A549 (cell line): ENCODE measurements around the gene RFWD3. TPM values are rescaled to one million over a fixed set of nuclear protein-coding genes. Genes with fewer than 3 reads are reported as not detected.
A peak's percentile ranks its signal among the peaks of the same experiment; 100 is the strongest.

Experiments
- ATAC-seq, 2 experiments: fragments of 200-7000 bp in 1 of 2; fragments of >200 bp in 1 of 2; cut with Nextera tagmentation in 1 of 2; cut with Tn5 transposase in 1 of 2; 3 replicates each; pipeline versions ENCODE4 v1.8.0 to v1.9.1; 2018 to 2020; ENCODE audit warnings: mild to moderate bottlenecking in 1 of 2, moderate library complexity in 1 of 2
- CTCF ChIA-PET: fragments of 300-600 bp; sonication (Branson Sonifier 250); formaldehyde crosslinking; extraction: SDS; loops from one replicate; lab custom pipeline; 2021; ENCODE audit warnings: antibody characterized with exemption, inconsistent platforms; lab: Yijun Ruan, JAX
- POLR2A ChIA-PET: fragments of 350-600 bp; formaldehyde crosslinking; extraction: SDS; loops from one replicate; lab custom pipeline; 2021; ENCODE audit warnings: antibody characterized with exemption, inconsistent platforms; lab: Yijun Ruan, JAX
- DNase-seq, 2 experiments: peaks; one replicate each; pipeline versions ENCODE4 v3.0.0 to v3.0.0-alpha.2; 2011 to 2016; ENCODE audit warnings: low read depth in 1 of 2, low spot score in 1 of 2
- FAIRE-seq: peaks from 2 replicates; lab custom pipeline; 2011; peaks lifted over from hg19 to GRCh38; lab: Jason Lieb, UNC
- H3K27ac ChIP-seq, 2 experiments: fragments of >200 bp; sonication (Bioruptor Twin); formaldehyde crosslinking; 3 replicates each; pipeline ENCODE4 v1.5.1; 2016 to 2017
- H3K4me1 ChIP-seq: fragments of >200 bp; sonication (Bioruptor Twin); formaldehyde crosslinking; 3 replicates; pipeline ENCODE4 v1.6.1; 2016
- H3K4me2 ChIP-seq: fragments of >200 bp; sonication (Bioruptor Twin); formaldehyde crosslinking; 3 replicates; pipeline ENCODE4 v1.6.1; 2016
- H3K4me3 ChIP-seq: fragments of >200 bp; sonication (Bioruptor Twin); formaldehyde crosslinking; 3 replicates; pipeline ENCODE4 v1.5.1; 2016
- H3K9me3 ChIP-seq: fragments of >200 bp; sonication (Bioruptor Twin); formaldehyde crosslinking; 3 replicates; pipeline ENCODE4 v1.6.1; 2016
- CBX8 ChIP-seq: fragments of 200-600 bp; sonication (generic); IDR thresholded peaks from 2 replicates; pipeline ENCODE4 v1.6.1; 2016
- CEBPB ChIP-seq, 2 experiments: fragments of >200 bp in 1 of 2; sonication (Bioruptor Twin) in 1 of 2; formaldehyde crosslinking in 1 of 2; IDR thresholded peaks; 2 replicates each; pipeline ENCODE4 v1.6.1; 2012 to 2016
- CHD4 ChIP-seq: fragments of 200-600 bp; sonication (generic); IDR thresholded peaks from 2 replicates; pipeline ENCODE4 v1.6.1; 2016; ENCODE audit warnings: antibody characterized with exemption, mild to moderate bottlenecking, borderline replicate concordance
- FOSB ChIP-seq: fragments of 250-450 bp; sonication (Bioruptor Pico); IDR thresholded peaks from 2 replicates; pipeline ENCODE4 v1.5.0; 2020; ENCODE audit warnings: mild to moderate bottlenecking, moderate library complexity
- FOSL2 ChIP-seq, 2 experiments: fragments of 450-650 bp in 1 of 2; fragments of >200 bp in 1 of 2; sonication (Bioruptor Twin) in 1 of 2; formaldehyde crosslinking; IDR thresholded peaks; 2 replicates each; pipeline versions ENCODE4 v1.5.0 to v1.6.1; 2016 to 2020; ENCODE audit warnings: mild to moderate bottlenecking in 1 of 2, moderate library complexity in 1 of 2
- GATA3 ChIP-seq: IDR thresholded peaks from 2 replicates; pipeline ENCODE4 v1.6.1; 2012; ENCODE audit warnings: borderline replicate concordance
- HOXA7 ChIP-seq: fragments of 250-450 bp; sonication (Bioruptor Pico); IDR thresholded peaks from 2 replicates; pipeline ENCODE4 v1.5.0; 2020; ENCODE audit warnings: mild to moderate bottlenecking, moderate library complexity
- HOXB5 ChIP-seq: fragments of 250-450 bp; sonication (Bioruptor Pico); IDR thresholded peaks from 2 replicates; pipeline ENCODE4 v1.5.0; 2020; ENCODE audit warnings: mild to moderate bottlenecking, moderate library complexity
- JUN ChIP-seq, 2 experiments: fragments of >200 bp; sonication (Bioruptor Twin); formaldehyde crosslinking; IDR thresholded peaks; 2 replicates in 1 of 2; 3 replicates in 1 of 2; pipeline ENCODE4 v1.6.1; 2016 to 2017
- JUNB ChIP-seq: fragments of >200 bp; sonication (Bioruptor Twin); formaldehyde crosslinking; IDR thresholded peaks from 2 replicates; pipeline ENCODE4 v1.6.1; 2016
- MAFK ChIP-seq: fragments of 450-650 bp; IDR thresholded peaks from 2 replicates; pipeline ENCODE4 v1.6.1; 2014; ENCODE audit not compliant: partially characterized antibody
- PHF8 ChIP-seq: fragments of 200-600 bp; sonication (generic); IDR thresholded peaks from 2 replicates; pipeline ENCODE4 v1.6.1; 2016; ENCODE audit warnings: low read depth, mild to moderate bottlenecking, antibody characterized with exemption, moderate library complexity, borderline replicate concordance
- POLR2A ChIP-seq: IDR thresholded peaks from 2 replicates; pipeline ENCODE4 v1.6.1; 2012; ENCODE audit warnings: mild to moderate bottlenecking, low read length
- POLR2AphosphoS2 ChIP-seq: conservative IDR thresholded peaks from 2 replicates; pipeline ENCODE4 v1.6.1; 2012; ENCODE audit warnings: low read length, improper control_type of control experiment, inconsistent platforms
- RAD21 ChIP-seq, 2 experiments: fragments of >200 bp in 1 of 2; sonication (Bioruptor Twin) in 1 of 2; formaldehyde crosslinking in 1 of 2; IDR thresholded peaks in 1 of 2; conservative IDR thresholded peaks in 1 of 2; 2 replicates in 1 of 2; 3 replicates in 1 of 2; pipeline ENCODE4 v1.6.1; 2012 to 2018; ENCODE audit warnings: inconsistent platforms in 1 of 2
- RARB ChIP-seq: fragments of 250-450 bp; sonication (Bioruptor Pico); IDR thresholded peaks from 2 replicates; pipeline ENCODE4 v1.8.0; 2021; ENCODE audit warnings: mild to moderate bottlenecking, moderate library complexity
- SMC3 ChIP-seq: fragments of >200 bp; sonication (Bioruptor Twin); formaldehyde crosslinking; IDR thresholded peaks from 3 replicates; pipeline ENCODE4 v1.6.1; 2018; ENCODE audit warnings: inconsistent platforms
- SREBF2 ChIP-seq: fragments of 450-650 bp; IDR thresholded peaks from 2 replicates; pipeline ENCODE4 v1.6.1; 2014; ENCODE audit warnings: mild to moderate bottlenecking, moderate library complexity
- TP53 ChIP-seq: fragments of 250-450 bp; sonication (Bioruptor Pico); IDR thresholded peaks from 2 replicates; pipeline ENCODE4 v1.5.0; 2021; ENCODE audit warnings: mild to moderate bottlenecking, moderate library complexity
- ZNF302 ChIP-seq: fragments of 250-450 bp; sonication (Bioruptor Pico); IDR thresholded peaks from 2 replicates; pipeline ENCODE4 v1.9.0; 2021; ENCODE audit warnings: inconsistent platforms, mild to moderate bottlenecking, moderate library complexity
- ZSCAN20 ChIP-seq: fragments of 250-450 bp; sonication (Bioruptor Pico); IDR thresholded peaks from 2 replicates; pipeline ENCODE4 v1.8.0; 2022; ENCODE audit warnings: mild to moderate bottlenecking, moderate library complexity
- WGBS: methylation state at CpG from one replicate; pipeline ENCODE4 v1.1.6; 2017; ENCODE audit errors: missing lambda C conversion rate; 5-methylcytosine and 5-hydroxymethylcytosine counted together
- polyA plus RNA-seq, 4 experiments: library from polyadenylated mRNA; depleted of rRNA in 3 of 4; stranded (reverse); fragments of >200 nt; fragmentation: RNase III in 1 of 4; extraction: RNeasy Plus Mini Kit Qiagen cat#74134 plus additional on column Dnase treatment in 1 of 4; gene quantifications; 2 replicates in 3 of 4; 3 replicates in 1 of 4; pipeline ENCODE4 v1.2.3, GENCODE V29; 2011 to 2017
- TF ChIP-seq, protein P1 (sequence below): fragments of >200 bp; sonication (Bioruptor Twin); formaldehyde crosslinking; IDR thresholded peaks from 2 replicates; pipeline ENCODE4 v1.6.1; 2016
- TF ChIP-seq, protein P2 (sequence below): fragments of >200 bp; sonication (Bioruptor Twin); formaldehyde crosslinking; IDR thresholded peaks from 3 replicates; pipeline ENCODE4 v1.5.1; 2016
- TF ChIP-seq, protein P3 (sequence below): IDR thresholded peaks from 2 replicates; pipeline ENCODE4 v1.6.1; 2012

RFWD3 gene
- polyA plus RNA-seq, 2 of the 4 experiments (the other 2 are of a cell fraction): 36.1 to 50.6 TPM

DNA sequence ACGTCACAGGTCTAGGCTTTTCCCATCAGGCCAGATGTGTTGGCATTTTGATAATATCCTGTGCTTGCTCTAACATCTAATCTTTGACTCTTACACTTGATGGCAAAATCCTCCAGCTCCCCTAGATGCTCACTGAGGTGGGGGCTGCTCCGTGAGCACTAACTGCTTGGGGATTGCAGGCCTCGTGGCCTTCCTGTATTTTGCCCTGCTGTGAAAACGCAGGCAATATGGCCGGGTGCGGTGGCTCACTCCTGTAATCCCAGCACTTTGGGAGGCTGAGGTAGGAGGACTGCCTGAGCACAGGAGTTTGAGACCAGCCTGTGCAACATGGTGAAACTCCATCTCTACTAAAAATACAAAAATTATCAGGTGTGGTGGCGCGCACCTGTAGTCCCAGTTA is 43.7 kb upstream of the RFWD3 start:
- FAIRE-seq: no peak
- DNase-seq: no peak
- H3K4me1 ChIP-seq: peaks cover 7% of the 10 kb centered on the region; the same call in 2 of the 3 replicates
- WGBS: 97% methylated on average over 8 of the region's 8 CpGs
- H3K4me3 ChIP-seq: no peak overlapping the region
- POLR2A ChIA-PET: no interaction called here
- CTCF ChIA-PET: interaction anchor here (0.5 to 7.3 kb wide), 30 partner anchors 9 to 425 kb away, joined by 3 to 176 read pairs (median 4); partner anchors contain the start of genes FA2H and MLKL
- no peak overlapping the region for H3K27ac ChIP-seq
- H3K4me2 ChIP-seq: no peak overlapping the region
- TF ChIP-seq ZSCAN20 (CRISPR knock-in tag) (no peak), TP53 (CRISPR knock-in tag) (no peak), CHD4 (no peak), SREBF2 (no peak), JUN (IDR thresholded peaks at IDR 0.05) (no peak), FOSB (no peak), POLR2AphosphoS2 (no peak), JUNB (no peak), FOSL2 (IDR thresholded peaks at IDR 0.05) (no peak), FOSL2 (CRISPR knock-in tag; IDR thresholded peaks at IDR 0.05) (no peak), CBX8 (no peak), ZNF302 (CRISPR knock-in tag) (no peak), HOXA7 (CRISPR knock-in tag) (no peak), PHF8 (no peak), POLR2A (no peak)
- ATAC-seq: no peak
- H3K9me3 ChIP-seq: no peaks in the 10 kb centered on the region

- peak; percentile 98 for ATAC-seq
- DNase-seq: peak; percentile 81 to 85
- TF ChIP-seq, protein P1, sequence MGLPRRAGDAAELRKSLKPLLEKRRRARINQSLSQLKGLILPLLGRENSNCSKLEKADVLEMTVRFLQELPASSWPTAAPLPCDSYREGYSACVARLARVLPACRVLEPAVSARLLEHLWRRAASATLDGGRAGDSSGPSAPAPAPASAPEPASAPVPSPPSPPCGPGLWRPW: no peak
- TF ChIP-seq RAD21 (conservative IDR thresholded peaks at IDR 0.05 in 1 of 2, IDR thresholded peaks at IDR 0.05 in 1 of 2) (peak; percentile 99), SMC3 (peak; percentile 99), GATA3 (0 out of 2 replicates have a peak, but pooled peaks have one; percentile 13), CBX8 (no peak), CEBPB (IDR thresholded peaks at IDR 0.05) (peak in 1 of 2 experiments; percentile 53; a peak in 1 of 4 replicates), MAFK (no peak), HOXB5 (no peak), RARB (CRISPR knock-in tag) (no peak)
- TF ChIP-seq, protein P2, sequence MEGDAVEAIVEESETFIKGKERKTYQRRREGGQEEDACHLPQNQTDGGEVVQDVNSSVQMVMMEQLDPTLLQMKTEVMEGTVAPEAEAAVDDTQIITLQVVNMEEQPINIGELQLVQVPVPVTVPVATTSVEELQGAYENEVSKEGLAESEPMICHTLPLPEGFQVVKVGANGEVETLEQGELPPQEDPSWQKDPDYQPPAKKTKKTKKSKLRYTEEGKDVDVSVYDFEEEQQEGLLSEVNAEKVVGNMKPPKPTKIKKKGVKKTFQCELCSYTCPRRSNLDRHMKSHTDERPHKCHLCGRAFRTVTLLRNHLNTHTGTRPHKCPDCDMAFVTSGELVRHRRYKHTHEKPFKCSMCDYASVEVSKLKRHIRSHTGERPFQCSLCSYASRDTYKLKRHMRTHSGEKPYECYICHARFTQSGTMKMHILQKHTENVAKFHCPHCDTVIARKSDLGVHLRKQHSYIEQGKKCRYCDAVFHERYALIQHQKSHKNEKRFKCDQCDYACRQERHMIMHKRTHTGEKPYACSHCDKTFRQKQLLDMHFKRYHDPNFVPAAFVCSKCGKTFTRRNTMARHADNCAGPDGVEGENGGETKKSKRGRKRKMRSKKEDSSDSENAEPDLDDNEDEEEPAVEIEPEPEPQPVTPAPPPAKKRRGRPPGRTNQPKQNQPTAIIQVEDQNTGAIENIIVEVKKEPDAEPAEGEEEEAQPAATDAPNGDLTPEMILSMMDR: peak; percentile 99
- TF ChIP-seq, protein P3, sequence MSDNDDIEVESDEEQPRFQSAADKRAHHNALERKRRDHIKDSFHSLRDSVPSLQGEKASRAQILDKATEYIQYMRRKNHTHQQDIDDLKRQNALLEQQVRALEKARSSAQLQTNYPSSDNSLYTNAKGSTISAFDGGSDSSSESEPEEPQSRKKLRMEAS: peak; percentile 34; the same call in 1 of the 2 replicates
- peak overlapping the region; percentile 22 to 53; a peak in 4 of 6 replicates for H3K27ac ChIP-seq
- H3K4me3 ChIP-seq: no peak overlapping the region
- H3K4me2 ChIP-seq: peak overlapping the region; percentile 27; the same call in 1 of the 3 replicates
- CTCF ChIA-PET: interaction anchor here (0.7 to 7.3 kb wide), 28 partner anchors 8 to 426 kb away, joined by 3 to 176 read pairs (median 5); partner anchors contain the start of genes FA2H and MLKL
- WGBS: 4% methylated on average over 6 of the region's 6 CpGs
- no peaks in the 10 kb centered on the region for H3K9me3 ChIP-seq
- POLR2A ChIA-PET: no interaction called here
- peaks cover 7% of the 10 kb centered on the region; the same call in 2 of the 3 replicates for H3K4me1 ChIP-seq
- FAIRE-seq: peak; percentile 54
Measured at GRCh38 chr16:74709441-74709877, 42.8 kb upstream of the RFWD3 start.
